Inferior parietal cortex (tissue), 1 donor: ENCODE results near the gene CCNG1.
"Not testable (repeated sequence)": the region's sequence is repeated elsewhere in the genome, so short reads cannot be mapped to it uniquely, and the experiment has no call there.

Source experiments
- DNase-seq: peaks from one replicate; pipeline ENCODE4 v3.0.0-alpha.2; 2016; ENCODE audit errors: extremely low spot score

Gene CCNG1

DNA sequence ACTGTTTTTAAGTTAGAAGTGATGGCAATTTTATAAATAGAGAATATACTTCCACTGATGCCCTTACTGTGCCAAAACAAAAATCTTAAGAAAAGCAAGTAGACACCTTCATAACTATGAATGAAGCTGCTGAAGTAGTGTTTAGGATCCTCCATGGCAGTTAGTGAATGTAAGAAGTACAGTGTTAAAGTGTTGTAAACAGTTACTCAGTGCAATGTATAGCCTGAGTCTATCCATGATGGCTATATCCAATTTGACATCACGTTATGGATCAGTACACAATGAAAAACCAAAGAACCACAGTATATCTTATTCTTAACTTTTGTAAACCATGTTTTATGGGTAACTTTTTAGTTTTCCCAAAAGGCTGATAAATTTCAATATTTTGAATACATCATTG, 7.1 kb downstream of the CCNG1 start:
- no peak for DNase-seq

DNA sequence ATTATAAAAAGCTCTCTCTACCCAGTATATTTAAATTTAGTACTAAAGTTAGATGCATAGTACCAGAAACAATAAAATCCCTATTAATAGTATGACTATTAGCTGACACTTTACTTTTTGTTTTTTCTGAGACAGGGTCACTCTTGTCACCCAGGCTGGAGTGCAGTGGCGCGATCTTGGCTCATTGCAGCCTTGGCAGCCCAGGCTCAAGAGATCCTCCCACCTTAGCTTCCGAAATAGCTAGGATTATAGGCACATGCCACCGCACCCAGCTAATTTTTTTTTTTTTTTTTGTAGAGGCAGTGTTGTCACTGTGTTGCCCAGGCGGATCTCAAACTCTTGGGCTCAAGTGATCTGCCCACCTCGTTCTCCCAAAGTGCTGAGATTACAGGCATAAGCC, 8.0 kb downstream of the CCNG1 start:
- no peak for DNase-seq

DNA sequence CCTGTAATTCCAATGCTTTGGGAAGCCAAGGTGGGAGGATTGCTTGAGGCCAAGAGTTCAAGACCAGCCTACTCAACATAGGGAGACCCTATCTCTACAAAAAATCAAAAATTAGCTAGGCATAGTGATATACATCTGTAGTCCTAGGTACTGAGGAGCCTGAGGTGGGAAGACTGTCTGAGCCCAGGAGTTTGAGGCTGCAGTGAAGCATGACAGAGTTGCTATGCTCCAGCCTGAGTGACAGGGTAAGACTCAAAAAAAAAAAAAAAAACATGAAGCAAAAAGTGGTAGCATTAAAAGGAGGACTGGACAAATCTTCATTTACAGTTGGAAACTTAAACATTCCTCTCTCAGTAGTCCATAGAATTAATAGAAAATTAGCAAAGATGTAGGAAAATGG, 9.8 kb downstream of the CCNG1 start:
- DNase-seq: no peak

- DNase-seq: no peak
These were observed 10.5 kb downstream of the CCNG1 start for GRCh38 chr5:163447875-163448274.

- DNase-seq: no peak
These were observed 11.1 kb downstream of the CCNG1 start for GRCh38 chr5:163448491-163448890.

DNA sequence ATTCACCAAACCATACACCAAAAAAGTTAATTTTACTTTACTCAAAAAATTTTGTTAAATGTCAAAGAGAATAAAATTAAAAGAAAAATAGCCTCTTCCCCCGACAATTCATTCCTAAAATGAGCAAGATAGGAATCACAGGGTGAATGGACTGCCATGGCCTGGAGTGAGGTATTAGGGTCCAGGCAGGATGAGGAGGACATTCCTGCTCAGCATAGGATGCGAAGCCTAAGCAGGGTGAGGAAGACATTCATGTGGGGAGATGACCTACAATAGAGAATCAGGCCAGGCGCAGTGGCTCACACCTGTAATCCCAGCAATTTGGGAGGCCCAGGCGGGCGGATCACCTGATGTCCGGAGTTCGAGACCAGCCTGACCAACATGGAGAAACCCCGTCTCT, 14.1 kb downstream of the CCNG1 start:
- no peak for DNase-seq

- no peak for DNase-seq
These were observed 16.3 kb downstream of the CCNG1 start for GRCh38 chr5:163453705-163454104.

DNA sequence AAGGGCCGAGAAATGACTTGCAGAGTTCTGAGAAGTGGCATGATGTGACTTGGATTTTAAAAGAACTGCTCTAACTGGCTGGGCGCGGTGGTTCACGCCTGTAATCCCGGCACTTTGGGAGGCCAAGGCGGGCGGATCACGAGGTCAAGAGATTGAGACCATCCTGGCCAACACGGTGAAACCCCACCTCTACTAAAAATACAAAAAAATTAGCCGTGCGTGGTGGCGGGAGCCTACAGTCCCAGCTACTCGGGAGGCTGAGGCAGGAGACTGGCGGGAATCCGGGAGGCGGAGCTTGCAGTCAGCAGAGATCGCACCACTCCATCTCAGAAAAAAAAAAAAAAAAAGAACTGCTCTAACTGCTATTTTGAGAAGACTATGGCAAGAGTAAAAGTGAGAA, 18.0 kb downstream of the CCNG1 start:
- DNase-seq: not testable (repeated sequence)

GRCh38 chr5:163456029-163456589, 18.7 kb downstream of the CCNG1 start:
- DNase-seq: no peak

DNA sequence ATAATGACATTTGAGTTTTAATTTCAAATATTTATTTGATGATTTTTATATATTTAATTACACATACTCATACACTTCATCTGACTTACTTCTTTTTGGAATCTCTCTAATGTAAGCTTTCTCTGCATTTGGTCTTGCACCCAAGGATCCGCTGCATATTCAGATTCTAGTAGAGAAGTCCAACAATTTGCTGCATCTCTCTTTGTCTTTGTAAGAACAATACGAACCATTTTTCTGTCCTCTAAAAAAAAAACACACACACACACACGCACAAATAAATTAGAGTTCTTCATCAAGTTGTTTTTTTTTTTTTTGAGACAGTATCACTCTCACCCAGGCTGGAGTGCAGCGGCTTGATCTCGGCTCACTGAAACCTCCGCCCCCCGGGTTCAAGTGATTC, 19.4 kb downstream of the CCNG1 start:
- no peak for DNase-seq

- no peak for DNase-seq
These were observed 21.5 kb downstream of the CCNG1 start for GRCh38 chr5:163458778-163459385.

- DNase-seq: no peak
These were observed 22.0 kb downstream of the CCNG1 start for GRCh38 chr5:163459462-163459818.

- DNase-seq: peak; percentile 97
These were observed 22.6 kb downstream of the CCNG1 start, which contains the start of gene NUDCD2 for GRCh38 chr5:163459819-163460561. TSS of gene NUDCD2 (minus strand) at chr5:163460102. CDS start at chr5:163460050, 52 bp downstream.

- no peak for DNase-seq
These were observed 23.3 kb downstream of the CCNG1 start, which contains the start of gene HMMR for GRCh38 chr5:163460562-163461171. TSS of gene HMMR (plus strand) at chr5:163460632. CDS start at chr5:163460693, 61 bp downstream.

- no peak for DNase-seq
These were observed 25.7 kb downstream of the CCNG1 start for GRCh38 chr5:163463063-163463435.

- DNase-seq: no peak
These were observed 30.3 kb downstream of the CCNG1 start for GRCh38 chr5:163467682-163468081.

DNA sequence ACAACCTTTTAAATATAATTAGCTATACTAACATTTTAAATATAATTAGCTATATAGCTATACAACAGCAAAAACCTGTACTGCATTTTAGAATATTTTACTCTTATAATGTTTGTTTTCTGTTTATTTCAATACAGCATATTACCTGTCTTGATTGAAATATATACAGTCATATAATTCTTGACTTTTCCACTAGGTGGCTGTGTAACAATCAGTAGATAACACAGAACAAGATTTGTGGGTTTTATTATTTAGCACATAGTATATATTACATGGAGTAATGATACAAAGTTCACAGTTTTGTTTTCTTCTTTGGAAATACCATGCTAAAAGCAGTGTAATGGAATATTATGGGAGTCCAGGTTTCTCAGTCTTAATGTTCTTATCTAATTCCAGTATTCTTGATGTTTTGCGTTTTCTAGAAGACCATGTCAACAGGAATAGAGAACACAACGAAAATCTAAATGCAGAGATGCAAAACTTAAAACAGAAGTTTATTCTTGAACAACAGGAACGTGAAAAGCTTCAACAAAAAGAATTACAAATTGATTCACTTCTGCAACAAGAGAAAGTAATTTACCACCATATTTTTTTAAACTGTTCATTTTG, 36.3 kb downstream of the CCNG1 start:
- DNase-seq: no peak

GRCh38 chr5:163475411-163475810, 38.0 kb downstream of the CCNG1 start:
- no peak for DNase-seq

- DNase-seq: no peak
These were observed 41.0 kb downstream of the CCNG1 start for GRCh38 chr5:163478126-163478981.

DNA sequence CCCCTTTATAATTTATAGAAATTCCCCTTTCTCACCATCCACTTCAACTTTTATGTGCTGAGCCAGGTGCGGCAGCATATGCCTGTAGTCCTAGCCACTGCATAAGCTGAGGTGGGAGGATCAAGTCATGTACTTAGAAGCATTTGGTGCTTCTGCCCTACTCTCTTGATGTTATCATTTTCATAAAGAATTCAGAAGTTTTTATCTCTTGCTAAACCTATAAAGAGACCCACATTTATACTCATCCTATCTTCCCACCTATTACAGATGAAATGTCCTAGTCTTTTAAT, 41.5 kb downstream of the CCNG1 start:
- DNase-seq: no peak

GRCh38 chr5:163489055-163489744, 51.8 kb downstream of the CCNG1 start:
- no peak for DNase-seq
